EH (cell line): ENCODE results near the gene CFAP119.

Source experiments
- DNase-seq: peaks from one replicate; pipeline ENCODE4 v3.0.0-alpha.2; 2015; ENCODE audit warnings: low read depth

CFAP119 gene

DNA sequence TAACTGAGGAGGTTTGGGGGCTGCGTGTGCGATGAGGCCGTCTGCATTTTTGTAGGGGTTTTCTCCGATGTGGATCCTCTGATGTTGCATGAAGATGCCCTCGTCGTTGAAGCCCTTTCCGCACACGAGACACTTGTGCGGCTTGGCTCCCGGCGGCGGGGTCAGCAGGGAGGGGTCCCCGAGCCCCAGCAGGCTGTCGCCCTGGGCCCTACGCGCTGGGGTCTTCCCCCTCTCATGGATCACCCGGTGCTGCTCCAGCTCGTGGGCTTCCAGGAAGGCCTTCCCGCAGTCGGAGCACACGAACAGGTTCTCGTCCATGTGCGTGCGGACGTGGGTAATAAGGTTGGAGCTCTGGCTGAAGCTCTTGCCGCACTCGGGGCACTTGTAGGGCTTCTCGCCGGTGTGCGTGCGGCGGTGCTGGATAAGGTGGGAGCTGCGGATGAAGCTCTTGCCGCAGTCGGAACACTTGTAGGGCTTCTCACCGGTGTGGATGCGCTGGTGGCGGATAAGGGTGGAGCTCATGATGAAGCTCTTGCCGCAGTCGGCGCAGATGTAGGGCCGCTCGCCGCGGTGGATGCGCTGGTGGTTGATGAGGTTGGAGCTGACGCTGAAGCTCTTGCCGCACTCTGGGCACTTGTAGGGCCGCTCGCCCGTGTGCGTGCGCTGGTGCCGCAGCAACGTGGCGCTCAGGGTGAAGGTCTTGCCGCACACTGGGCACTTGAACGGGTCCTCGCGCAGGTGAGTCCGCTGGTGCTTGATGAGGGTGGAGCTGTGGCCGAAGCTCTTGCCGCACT is 20.8 kb upstream of the CFAP119 start:
- DNase-seq, result no peak

DNA sequence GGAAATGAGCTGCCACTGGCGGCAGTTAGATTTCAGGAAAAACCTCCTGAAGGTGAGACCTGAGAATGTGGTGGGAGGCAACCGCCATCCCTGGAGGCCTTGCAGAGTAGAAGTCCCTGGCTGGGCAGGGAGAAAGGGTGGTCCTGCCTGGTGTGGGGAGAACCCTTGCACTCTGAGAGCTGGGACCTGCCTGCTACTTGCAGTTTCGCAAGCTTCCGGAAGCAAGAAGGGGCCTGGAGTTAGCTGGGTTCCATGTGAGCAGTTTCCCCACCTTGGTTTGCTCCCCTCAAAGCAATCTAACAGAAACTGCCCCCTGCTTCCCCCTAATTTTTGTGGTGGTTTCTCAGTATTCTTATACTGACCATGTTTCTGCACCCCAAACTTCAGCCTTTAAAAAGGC is 18.7 kb upstream of the CFAP119 start:
- DNase-seq, result no peak

DNA sequence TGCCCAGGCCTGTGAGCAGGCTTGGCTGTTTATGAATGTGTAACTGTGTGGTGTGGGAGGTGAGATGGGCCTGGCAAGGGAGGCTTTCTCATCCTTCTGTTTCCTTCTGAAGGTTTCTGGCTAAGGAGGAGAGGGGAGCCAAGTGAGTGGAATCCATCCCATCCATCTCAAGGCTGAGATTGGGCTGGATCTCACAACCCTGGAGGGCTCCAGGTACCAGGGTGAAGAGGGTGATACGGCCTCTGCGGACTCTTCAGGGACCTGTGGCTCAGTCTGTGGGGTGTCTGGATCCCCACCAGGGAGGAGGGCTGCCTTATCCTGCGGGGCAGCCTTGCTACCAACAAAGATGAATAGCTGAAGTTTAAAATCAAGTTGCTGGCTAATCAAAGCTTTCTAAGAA is 18.2 kb upstream of the CFAP119 start:
- no peak for DNase-seq

DNA sequence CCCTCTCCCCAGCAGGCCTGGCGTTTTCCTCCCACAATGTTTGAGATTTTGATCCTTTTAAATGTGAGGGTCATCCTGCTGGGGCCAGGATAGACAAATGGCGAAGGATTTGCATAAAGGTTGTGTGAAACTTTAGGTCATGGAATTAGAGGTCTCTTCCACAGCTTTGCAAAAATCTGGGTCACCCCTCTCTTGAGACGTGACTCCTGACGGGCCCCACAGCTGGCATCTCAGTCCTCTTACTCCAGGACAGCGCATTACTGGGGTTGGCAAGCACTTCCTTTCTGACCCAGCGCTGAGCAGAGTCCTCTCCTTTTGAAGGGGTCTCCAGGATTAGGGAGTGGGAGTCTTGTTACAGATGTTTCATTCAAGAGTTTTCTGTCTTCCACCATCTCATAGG is 17.7 kb upstream of the CFAP119 start:
- no peak for DNase-seq

DNA sequence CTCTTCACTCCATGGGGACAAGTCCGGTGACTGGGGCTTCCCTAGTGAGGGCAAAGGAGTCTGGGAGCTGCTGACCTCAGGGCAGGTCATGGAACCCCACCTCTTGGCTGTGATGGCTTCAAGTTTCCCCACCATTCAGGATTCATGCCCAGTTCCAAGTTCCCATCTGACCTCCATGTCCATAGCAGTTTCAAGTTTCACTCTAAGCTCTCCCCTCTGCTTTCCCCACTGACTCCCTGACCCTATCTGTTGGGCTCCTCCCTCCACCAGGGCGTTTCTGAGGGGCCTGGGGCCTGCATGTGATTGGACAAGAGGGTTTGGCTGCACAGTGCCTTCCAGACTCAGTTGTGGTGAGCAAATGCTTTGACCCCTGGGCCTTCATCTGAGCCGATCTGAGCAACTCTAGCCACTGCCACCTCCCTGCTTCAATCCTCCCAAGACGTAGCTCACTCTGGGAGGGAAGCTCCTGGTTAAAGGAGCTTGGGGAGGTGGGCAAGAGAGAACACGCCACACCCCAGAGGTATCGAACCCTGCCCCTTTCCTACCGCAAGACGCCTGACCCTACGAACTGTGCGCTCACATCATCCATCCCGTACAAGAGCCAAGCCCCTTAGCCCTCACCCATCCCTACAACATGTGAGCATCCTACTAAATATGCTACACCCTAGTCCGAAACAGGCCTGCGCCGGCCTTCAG is 16.8 kb upstream of the CFAP119 start:
- DNase-seq, result peak; percentile 14

DNA sequence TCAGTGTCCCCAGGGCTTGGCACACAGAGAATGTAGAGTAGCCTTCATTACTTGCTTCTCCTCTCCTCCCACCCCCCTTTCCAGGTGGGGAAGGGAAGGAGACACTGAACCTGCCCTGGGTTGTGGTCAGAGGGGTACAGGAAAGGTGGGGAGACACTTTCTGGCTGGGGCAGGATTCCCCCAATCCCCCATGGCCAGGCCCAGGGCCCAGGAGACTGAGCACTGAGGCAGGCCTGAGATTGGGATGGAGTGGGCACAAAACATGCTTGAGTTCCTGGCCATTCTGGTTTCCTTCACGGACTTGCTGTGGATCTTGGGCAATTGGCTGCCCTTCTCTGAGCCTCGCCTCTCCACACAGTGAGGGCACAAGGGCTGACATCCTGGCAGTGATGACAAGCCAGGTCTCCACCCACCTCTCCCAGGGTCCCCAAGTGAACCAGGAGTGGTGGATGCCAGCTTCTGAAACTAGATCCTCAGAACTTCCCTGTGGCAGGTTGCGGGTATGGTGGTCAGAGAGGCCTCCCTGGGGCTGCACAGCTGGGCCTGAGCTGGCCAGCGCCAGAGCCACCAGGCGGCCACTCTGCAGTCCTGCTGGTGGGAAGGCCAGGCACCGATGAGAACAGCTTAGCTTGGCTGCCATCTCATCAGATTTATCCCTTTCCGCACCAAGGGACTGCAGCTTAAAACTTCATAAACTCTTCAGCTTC is 15.9 kb upstream of the CFAP119 start:
- DNase-seq, result peak; percentile 8

DNA sequence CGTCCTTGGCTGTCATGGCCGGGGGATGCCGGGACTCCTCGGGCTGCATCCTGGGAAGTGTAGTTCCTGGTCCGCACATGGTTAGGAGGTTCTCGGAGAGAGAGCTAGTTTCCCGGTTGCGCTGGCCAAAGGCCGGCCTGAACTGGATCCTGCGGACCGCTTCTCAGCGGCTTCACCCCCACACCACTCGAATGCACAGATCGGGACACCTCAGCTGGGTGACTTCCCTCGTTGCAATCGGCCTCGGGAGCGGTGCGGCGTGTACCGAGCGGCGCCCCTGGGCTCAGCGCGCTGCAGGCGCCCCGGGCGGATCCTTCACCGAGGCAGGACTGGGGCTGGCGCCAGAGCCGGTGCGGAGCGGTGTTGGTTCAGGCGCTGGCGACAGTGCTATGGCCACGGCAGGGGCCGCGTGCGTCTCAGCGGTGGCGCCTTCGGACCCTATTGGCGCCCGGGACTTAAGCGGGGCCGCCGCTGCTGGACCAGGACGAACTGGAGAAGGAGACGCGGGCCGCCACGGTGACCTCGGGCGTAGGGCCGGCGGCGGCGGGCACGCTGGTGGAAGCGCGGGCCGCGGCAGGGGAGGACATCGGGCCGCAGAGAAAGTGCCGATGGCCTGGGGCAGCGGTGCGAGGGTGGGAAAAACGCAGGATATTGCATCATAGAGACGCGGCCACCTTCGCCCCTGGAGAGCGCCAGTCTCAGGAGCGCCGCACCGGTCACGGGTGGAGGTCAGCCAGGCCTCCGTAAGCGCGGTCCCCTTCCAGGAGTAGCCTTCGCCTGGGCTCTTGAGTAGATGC is 13.7 kb upstream of the CFAP119 start:
- DNase-seq, result peak; percentile 85

DNA sequence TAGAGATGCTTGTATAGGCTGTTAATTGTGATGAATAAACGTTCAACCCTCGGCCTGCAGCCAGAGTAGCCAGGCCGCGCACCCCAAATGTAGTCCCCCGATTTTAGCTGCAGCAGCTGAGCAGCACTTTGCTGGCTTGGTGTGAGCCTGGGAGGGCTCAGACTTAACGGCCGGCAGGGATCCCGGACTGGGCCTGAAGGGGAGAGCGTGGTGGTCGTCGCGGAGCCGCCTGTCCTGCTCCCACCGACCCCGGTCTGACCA is 13.2 kb upstream of the CFAP119 start:
- DNase-seq, result no peak

DNA sequence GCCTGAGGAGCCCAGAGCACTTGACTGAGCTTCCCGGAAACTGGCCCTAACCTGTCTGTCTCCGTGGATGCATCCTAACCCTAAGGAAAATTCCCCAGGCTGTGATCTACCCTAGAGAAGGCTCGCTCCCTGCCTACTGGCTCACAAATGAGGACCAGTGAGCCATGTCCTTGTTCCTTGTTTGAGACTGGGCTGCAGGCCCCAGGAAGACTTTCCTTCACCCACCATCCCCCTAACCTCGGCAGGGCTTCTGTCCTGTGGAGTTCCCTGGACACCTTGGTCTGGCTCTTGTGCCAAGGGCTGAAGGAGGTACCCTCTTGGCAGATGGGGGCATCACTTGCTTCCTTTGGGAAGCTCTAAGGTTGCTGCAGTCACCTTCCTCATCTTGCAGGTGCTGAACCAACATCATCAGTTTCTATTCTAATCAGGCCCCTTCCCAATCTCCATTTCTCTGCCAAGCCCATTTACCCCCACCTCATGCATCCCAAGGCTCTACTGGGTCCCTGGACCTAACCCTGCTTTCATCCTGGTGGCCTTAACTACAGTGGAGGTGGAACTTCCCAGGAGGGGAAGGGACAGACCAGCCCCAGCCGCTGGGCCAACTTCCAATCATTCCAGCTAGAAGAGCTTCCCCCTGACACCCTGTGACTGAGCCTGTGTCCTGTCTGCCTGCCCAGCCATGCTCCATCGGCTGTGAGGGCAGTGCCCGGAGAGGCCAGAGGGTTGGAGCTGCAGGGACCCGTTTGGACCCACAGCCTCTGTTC is 12.7 kb upstream of the CFAP119 start:
- DNase-seq, result peak; percentile 38

DNA sequence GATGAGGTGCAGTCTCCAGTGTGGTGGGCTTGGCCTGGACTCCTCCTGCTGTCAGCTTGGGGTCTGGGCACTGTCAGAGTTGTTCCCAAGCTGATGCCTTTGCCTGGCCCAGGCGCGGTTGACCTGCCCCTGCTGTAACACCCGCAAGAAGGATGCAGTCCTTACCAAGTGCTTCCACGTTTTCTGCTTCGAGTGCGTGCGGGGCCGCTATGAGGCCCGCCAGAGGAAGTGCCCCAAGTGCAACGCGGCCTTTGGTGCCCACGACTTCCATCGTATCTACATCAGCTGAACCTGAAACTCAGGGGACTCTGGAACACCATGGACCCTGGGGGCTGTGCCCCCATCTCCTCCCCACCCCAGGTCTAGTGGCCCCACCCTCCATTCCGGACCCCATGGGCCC is 12.0 kb upstream of the CFAP119 start:
- no peak for DNase-seq

DNA sequence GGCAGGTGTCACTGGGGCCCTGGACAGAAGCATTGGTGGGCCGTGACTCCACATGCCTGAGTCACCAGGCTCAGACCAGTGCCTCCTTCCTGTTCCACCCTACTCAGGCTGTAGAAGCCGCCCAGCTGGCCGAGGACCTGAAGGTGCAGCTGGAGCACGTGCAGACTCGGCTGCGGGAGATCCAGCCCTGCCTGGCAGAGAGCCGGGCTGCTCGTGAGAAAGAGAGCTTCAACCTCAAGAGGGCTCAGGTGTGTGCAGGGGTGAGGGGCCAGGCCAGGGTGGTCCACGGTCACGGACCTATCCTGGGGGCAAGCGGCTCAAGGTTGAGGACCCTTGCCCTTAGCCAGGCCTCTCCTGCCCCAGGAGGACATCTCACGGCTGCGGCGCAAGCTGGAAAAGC is 9.9 kb upstream of the CFAP119 start:
- DNase-seq, result no peak

DNA sequence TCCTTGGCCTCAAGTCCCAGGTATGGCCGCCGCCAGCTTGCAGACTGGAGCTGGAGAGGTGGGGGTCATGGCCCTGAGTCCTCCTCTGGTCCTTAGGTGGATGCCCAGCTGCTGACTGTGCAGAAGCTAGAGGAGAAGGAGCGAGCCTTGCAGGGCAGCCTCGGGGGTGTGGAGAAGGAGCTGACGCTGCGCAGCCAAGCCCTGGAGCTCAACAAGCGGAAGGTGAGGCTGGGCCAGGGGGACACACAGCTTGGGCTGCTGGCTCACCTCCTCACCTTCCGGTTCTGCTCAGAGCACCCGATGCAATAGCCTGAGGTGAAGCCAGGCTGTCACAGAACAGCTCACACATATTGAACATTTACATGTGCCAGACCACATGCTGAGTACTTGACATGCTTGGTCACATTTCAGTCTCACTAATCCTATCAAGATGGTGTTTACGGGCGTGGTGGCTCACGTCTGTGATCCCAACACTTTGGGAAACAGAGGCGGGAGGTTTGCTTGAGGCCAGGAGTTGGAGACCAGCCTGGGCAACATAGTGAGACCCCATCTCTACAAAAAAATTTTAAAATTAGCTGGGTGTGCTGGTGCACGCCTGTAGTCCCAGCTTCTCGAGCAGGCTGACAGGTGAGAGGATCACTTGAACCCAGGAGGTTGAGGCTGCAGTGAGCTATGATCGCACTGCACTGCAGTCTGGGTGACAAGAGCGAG is 7.7 kb upstream of the CFAP119 start:
- no peak for DNase-seq

DNA sequence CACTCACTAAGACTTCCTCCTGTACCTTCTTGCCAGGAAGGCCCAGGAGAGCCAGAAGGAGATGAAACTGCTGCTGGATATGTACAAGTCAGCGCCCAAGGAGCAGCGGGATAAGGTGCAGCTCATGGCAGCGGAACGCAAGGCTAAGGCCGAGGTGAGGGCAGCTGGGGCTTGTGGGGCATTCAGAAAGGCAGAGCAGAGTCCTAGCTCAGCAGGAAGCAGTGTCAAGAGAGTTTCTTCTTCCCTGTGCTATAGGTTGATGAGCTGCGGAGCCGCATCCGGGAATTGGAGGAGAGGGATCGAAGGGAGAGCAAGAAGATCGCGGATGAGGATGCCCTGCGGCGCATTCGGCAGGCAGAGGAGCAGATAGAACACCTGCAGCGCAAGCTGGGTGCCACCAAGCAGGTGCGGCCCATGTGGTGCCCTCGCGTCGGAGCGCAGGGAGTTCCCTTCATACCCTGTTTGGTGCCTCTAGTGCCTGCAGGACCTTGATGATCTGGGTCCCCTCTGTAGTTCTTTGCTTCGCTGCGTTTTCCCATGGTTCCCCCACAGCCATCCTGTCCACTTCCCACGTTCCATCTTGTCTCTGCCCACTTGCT is 6.8 kb upstream of the CFAP119 start:
- DNase-seq, result no peak

DNA sequence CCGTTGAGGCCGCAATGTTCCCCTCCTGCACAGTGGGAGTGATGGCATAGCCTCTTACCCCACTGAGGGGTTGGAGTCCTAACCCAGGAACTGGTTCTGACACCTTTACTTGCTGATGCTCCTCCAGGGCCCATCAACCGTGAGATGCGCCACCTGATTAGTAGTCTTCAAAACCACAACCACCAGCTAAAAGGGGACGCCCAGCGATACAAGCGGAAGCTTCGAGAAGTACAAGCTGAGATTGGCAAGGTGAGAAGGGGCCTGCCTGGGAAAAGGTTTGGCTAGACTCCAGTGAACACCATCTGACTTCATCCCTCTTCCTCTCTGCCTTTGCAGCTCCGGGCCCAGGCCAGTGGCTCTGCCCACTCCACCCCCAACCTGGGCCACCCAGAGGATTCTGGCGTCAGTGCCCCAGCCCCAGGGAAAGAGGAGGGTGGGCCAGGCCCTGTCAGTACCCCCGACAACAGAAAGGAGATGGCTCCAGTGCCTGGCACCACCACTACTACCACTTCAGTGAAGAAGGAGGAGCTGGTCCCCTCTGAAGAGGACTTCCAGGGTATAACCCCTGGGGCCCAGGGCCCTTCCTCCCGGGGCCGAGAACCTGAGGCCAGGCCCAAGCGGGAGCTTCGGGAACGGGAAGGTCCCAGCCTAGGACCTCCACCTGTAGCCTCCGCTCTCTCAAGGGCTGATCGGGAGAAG is 6.1 kb upstream of the CFAP119 start:
- DNase-seq, result no peak

DNA sequence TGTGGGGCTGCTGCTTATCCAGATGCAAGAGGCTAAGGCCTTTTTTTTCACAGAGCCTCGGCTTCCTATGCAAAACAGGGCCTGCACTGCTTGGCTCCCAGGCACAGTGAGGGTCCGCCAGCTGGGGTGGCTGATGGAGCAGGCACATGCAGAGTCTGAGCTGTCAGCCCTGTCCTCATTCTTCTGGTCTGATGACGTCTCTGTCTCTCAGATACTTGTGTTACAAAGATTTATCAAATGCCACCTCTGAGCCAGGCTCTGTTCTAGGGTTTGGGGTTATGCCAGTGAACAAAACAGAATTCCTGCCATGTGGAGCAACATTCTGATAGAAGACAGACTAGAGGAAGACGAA is 5.0 kb upstream of the CFAP119 start:
- DNase-seq, result no peak

DNA sequence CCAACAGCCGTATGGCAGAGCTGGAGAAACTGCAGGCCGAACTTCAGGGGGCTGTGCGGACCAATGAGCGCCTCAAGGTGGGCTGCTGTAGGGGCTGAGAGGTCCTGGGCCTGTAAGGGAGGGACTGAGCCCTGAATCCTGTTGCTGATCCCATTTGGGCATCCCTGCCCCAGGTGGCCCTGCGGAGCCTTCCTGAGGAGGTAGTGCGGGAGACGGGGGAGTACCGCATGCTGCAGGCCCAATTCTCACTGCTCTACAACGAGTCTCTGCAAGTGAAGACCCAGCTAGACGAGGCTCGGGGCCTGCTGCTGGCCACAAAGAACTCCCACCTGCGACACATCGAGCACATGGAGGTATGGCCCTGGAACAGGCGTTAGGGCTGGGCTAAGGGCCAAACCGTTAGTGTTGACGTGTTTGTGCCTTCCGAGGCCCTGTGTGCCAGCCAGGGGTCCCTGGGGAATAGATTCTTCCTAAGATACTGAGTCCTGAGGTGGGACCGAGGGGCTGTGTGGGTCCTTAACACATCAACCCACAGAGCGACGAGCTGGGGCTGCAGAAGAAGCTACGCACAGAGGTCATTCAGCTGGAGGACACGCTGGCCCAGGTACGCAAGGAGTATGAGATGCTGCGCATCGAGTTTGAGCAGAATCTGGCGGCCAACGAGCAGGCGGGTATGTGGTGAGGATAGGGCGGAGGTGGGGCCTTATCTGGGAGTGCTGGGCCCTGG is 4.5 kb upstream of the CFAP119 start:
- DNase-seq, result no peak

DNA sequence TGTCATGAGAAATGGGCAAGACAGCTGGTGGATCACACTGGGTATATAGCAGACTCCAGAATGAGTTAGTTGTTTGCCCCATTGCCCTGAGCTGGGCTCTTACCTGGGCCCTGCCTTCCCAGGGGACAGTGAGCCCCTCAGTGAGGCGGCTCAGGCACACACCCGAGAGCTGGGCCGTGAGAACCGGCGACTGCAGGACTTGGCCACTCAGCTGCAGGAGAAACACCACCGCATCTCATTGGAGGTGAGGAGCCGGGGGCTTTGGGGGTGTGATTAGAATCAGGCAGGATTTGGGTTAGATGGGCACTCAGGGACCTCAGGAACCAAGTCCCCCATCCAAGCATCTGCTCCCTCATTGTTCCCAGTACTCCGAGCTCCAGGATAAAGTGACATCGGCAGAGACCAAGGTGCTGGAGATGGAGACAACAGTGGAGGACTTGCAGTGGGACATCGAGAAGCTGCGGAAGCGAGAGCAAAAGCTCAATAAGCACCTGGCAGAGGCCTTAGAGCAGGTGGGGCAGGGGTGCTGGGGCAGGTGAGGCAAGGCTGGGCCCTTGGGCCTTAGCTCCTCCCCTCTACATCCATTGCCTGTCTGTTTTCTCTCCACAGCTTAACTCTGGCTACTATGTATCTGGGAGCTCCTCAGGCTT is 3.1 kb upstream of the CFAP119 start:
- no peak for DNase-seq

DNA sequence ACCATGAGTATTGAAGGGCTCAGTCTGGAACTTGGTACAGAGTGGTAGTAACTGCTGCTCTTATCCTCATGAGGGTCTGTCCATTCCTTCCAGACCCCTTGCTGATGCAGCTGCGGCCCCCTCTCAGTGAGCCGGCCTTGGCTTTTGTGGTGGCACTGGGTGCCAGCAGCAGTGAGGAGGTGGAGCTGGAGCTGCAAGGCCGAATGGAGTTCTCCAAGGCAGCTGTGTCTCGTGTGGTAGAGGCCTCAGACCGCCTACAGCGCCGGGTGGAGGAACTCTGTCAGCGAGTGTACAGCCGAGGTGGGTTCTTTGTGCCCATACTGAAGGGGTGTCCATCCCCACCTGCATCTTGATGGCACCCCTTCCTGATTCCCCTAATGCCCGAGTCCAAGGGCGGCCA is 2.2 kb upstream of the CFAP119 start:
- no peak for DNase-seq
